WTC11 (cell line): Measurements from ENCODE around the gene FBN2. TPM values are rescaled to one million over a fixed set of nuclear protein-coding genes. Genes with fewer than 3 reads are reported as not detected.

Experiments used
- ATAC-seq: fragments of 200-7000 bp; cut with Tn5 transposase; 2 replicates; pipeline ENCODE4 v1.10.0; 2021; ENCODE audit warnings: mild to moderate bottlenecking, moderate library complexity
- CTCF ChIA-PET: fragments of 300-600 bp; sonication (Branson Sonifier 250); formaldehyde crosslinking; loops from one replicate; lab custom pipeline; 2021; ENCODE audit warnings: antibody characterized with exemption; lab: Charles Lee
- POLR2A ChIA-PET: fragments of 350-600 bp; sonication (Branson Sonifier 250); formaldehyde crosslinking; loops from one replicate; lab custom pipeline; 2021; ENCODE audit warnings: antibody characterized with exemption; lab: Charles Lee
- DNase-seq: peaks from one replicate; pipeline ENCODE4 v3.0.0; 2021; ENCODE audit warnings: low spot score
- H3K27ac Mint-ChIP-seq: 2 replicates; pipeline ENCODE4 v1.8.0; 2021; ENCODE audit warnings: mixed read lengths
- H3K27me3 Mint-ChIP-seq: 2 replicates; pipeline ENCODE4 v1.8.0; 2021; ENCODE audit warnings: low read depth, mild to moderate bottlenecking, moderate library complexity, mixed read lengths
- H3K36me3 Mint-ChIP-seq: 2 replicates; pipeline ENCODE4 v1.8.0; 2021; ENCODE audit warnings: mixed read lengths
- H3K4me1 Mint-ChIP-seq: 2 replicates; pipeline ENCODE4 v1.8.0; 2022; ENCODE audit warnings: mixed read lengths
- H3K4me3 Mint-ChIP-seq: 2 replicates; pipeline ENCODE4 v1.8.0; 2021; ENCODE audit warnings: mild to moderate bottlenecking, moderate library complexity, mixed read lengths
- H3K9me3 Mint-ChIP-seq: 2 replicates; pipeline ENCODE4 v1.8.0; 2021; ENCODE audit warnings: mixed read lengths
- CDX4 ChIP-seq: fragments of 250-450 bp; sonication (Bioruptor Pico); IDR thresholded peaks from 2 replicates; pipeline ENCODE4 v1.9.0; 2021; ENCODE audit warnings: moderate library complexity, mild to moderate bottlenecking, inconsistent platforms, borderline replicate concordance
- CREM ChIP-seq: sonication (generic); formaldehyde crosslinking; IDR thresholded peaks from 2 replicates; pipeline ENCODE4 v1.8.1; 2022; ENCODE audit warnings: mild to moderate bottlenecking, missing genetic modification reagents, moderate library complexity
- E2F4 ChIP-seq: sonication (generic); formaldehyde crosslinking; IDR thresholded peaks from 2 replicates; pipeline ENCODE4 v1.8.1; 2022; ENCODE audit warnings: low read depth, mild to moderate bottlenecking, moderate library complexity, missing genetic modification reagents, borderline replicate concordance
- ELF4 ChIP-seq: sonication (generic); formaldehyde crosslinking; IDR thresholded peaks from 2 replicates; pipeline ENCODE4 v1.8.1; 2022; ENCODE audit warnings: low read depth, mild to moderate bottlenecking, moderate library complexity, missing genetic modification reagents
- FOXK1 ChIP-seq: sonication (generic); formaldehyde crosslinking; IDR thresholded peaks from 2 replicates; pipeline ENCODE4 v1.8.0; 2022; ENCODE audit warnings: mild to moderate bottlenecking, moderate library complexity, missing genetic modification reagents
- FOXP1 ChIP-seq: sonication (generic); formaldehyde crosslinking; IDR thresholded peaks from 2 replicates; pipeline ENCODE4 v1.8.0; 2022; ENCODE audit warnings: missing genetic modification reagents, mild to moderate bottlenecking, moderate library complexity, borderline replicate concordance
- GABPB1 ChIP-seq: sonication (generic); formaldehyde crosslinking; IDR thresholded peaks from 2 replicates; pipeline ENCODE4 v1.8.1; 2023; ENCODE audit warnings: mild to moderate bottlenecking, missing genetic modification reagents
- GRHL2 ChIP-seq: fragments of 250-450 bp; sonication (Bioruptor Pico); IDR thresholded peaks from 2 replicates; pipeline ENCODE4 v1.8.0; 2022; ENCODE audit warnings: mild to moderate bottlenecking, moderate library complexity; ENCODE audit not compliant: insufficient replicate concordance, severe bottlenecking
- GTF2I ChIP-seq: fragments of 250-450 bp; sonication (Bioruptor Pico); conservative IDR thresholded peaks from 2 replicates; pipeline ENCODE4 v1.4.0; 2021; ENCODE audit warnings: mild to moderate bottlenecking
- HMGA2 ChIP-seq: fragments of 250-450 bp; sonication (Bioruptor Pico); IDR thresholded peaks from 2 replicates; pipeline ENCODE4 v1.4.0; 2021; ENCODE audit warnings: mild to moderate bottlenecking, moderate library complexity
- HMGXB4 ChIP-seq: sonication (generic); formaldehyde crosslinking; IDR thresholded peaks from 2 replicates; pipeline ENCODE4 v1.8.1; 2023; ENCODE audit warnings: mild to moderate bottlenecking, moderate library complexity, missing genetic modification reagents
- NFATC4 ChIP-seq: fragments of 250-450 bp; sonication (Bioruptor Pico); IDR thresholded peaks from 2 replicates; pipeline ENCODE4 v1.9.0; 2021; ENCODE audit warnings: mild to moderate bottlenecking
- NFE2L1 ChIP-seq: sonication (generic); formaldehyde crosslinking; IDR thresholded peaks from 2 replicates; pipeline ENCODE4 v1.8.1; 2023; ENCODE audit warnings: missing genetic modification reagents
- OVOL2 ChIP-seq: fragments of 250-450 bp; sonication (Bioruptor Pico); IDR thresholded peaks from 2 replicates; pipeline ENCODE4 v1.9.0; 2021; ENCODE audit warnings: mild to moderate bottlenecking, borderline replicate concordance
- PRDM15 ChIP-seq: sonication (generic); formaldehyde crosslinking; IDR thresholded peaks from 2 replicates; pipeline ENCODE4 v1.8.0; 2022; ENCODE audit warnings: missing genetic modification reagents
- SOX15 ChIP-seq: fragments of 250-450 bp; sonication (Bioruptor Pico); IDR thresholded peaks from 2 replicates; pipeline ENCODE4 v1.9.0; 2021; ENCODE audit warnings: mild to moderate bottlenecking
- TCF7 ChIP-seq: sonication (generic); formaldehyde crosslinking; IDR thresholded peaks from 2 replicates; pipeline ENCODE4 v1.8.0; 2022; ENCODE audit warnings: mild to moderate bottlenecking, low read depth, missing genetic modification reagents, moderate library complexity
- TEAD1 ChIP-seq: sonication (generic); formaldehyde crosslinking; IDR thresholded peaks from 2 replicates; pipeline ENCODE4 v1.8.0; 2022; ENCODE audit warnings: mild to moderate bottlenecking, missing genetic modification reagents
- ZBTB21 ChIP-seq: sonication (generic); formaldehyde crosslinking; IDR thresholded peaks from 2 replicates; pipeline ENCODE4 v1.8.1; 2023; ENCODE audit warnings: mild to moderate bottlenecking, missing genetic modification reagents, borderline replicate concordance
- ZBTB43 ChIP-seq: sonication (generic); formaldehyde crosslinking; IDR thresholded peaks from 2 replicates; pipeline ENCODE4 v1.8.1; 2023; ENCODE audit warnings: mild to moderate bottlenecking, missing genetic modification reagents
- ZMAT4 ChIP-seq: fragments of 250-450 bp; sonication (Bioruptor Pico); IDR thresholded peaks from 2 replicates; pipeline ENCODE4 v1.9.0; 2021; ENCODE audit warnings: mild to moderate bottlenecking
- ZNF232 ChIP-seq: sonication (generic); formaldehyde crosslinking; IDR thresholded peaks from 2 replicates; pipeline ENCODE4 v1.8.0; 2022; ENCODE audit warnings: mild to moderate bottlenecking, missing genetic modification reagents
- ZNF396 ChIP-seq: fragments of 250-450 bp; sonication (Bioruptor Pico); IDR thresholded peaks from 2 replicates; pipeline ENCODE4 v1.8.0; 2021; ENCODE audit warnings: mild to moderate bottlenecking, moderate library complexity, borderline replicate concordance
- ZNF425 ChIP-seq: fragments of 250-450 bp; sonication (Bioruptor Pico); conservative IDR thresholded peaks from 2 replicates; pipeline ENCODE4 v1.9.0; 2021; ENCODE audit warnings: mild to moderate bottlenecking
- ZSCAN18 ChIP-seq: fragments of 250-450 bp; sonication (Bioruptor Pico); IDR thresholded peaks from 2 replicates; pipeline ENCODE4 v2.1.2; 2022; ENCODE audit warnings: mild to moderate bottlenecking, moderate library complexity
- total RNA-seq: library from RNA; stranded (reverse); gene quantifications from 3 replicates; pipeline ENCODE4 v1.2.3, GENCODE V29; 2021

The FBN2 gene
- total RNA-seq, 1 experiment from 2014 or later, result 56.7 TPM

GRCh38 chr5:128284236-128284635 is 253.8 kb downstream of the FBN2 start:
- no peak overlapping the region for H3K27ac Mint-ChIP-seq
- peaks cover 13% of the 10 kb centered on the region for H3K36me3 Mint-ChIP-seq
- H3K4me1 Mint-ChIP-seq, result no peaks in the 10 kb centered on the region
- CTCF ChIA-PET, result no interaction called here
- no peak overlapping the region for H3K4me3 Mint-ChIP-seq
- no peaks in the 10 kb centered on the region for H3K9me3 Mint-ChIP-seq
- ATAC-seq, result no peak
- no peak for TF ChIP-seq FOXK1 (CRISPR knock-in tag)
- TF ChIP-seq GTF2I, result no peak
- TF ChIP-seq E2F4, result no peak
- no peak for TF ChIP-seq ELF4
- no peak for TF ChIP-seq ZBTB21 (CRISPR knock-in tag)
- TF ChIP-seq OVOL2 (CRISPR knock-in tag), result no peak
- no peak for TF ChIP-seq NFE2L1
- no peak for TF ChIP-seq GRHL2 (CRISPR knock-in tag)
- TF ChIP-seq NFATC4 (CRISPR knock-in tag), result no peak
- no peak for TF ChIP-seq SOX15 (CRISPR knock-in tag)
- no peak for TF ChIP-seq PRDM15 (CRISPR knock-in tag)
- no peak for TF ChIP-seq GABPB1 (CRISPR knock-in tag)
- no peak for TF ChIP-seq HMGA2 (CRISPR knock-in tag)
- TF ChIP-seq ZSCAN18, result no peak
- TF ChIP-seq ZMAT4, result no peak
- no peaks in the 10 kb centered on the region for H3K27me3 Mint-ChIP-seq
- POLR2A ChIA-PET, result no interaction called here
- no peak for DNase-seq

GRCh38 chr5:128279345-128279744 is 258.7 kb downstream of the FBN2 start:
- CTCF ChIA-PET, result no interaction called here
- DNase-seq (no peak), ATAC-seq (no peak)
- H3K4me1 Mint-ChIP-seq, result no peaks in the 10 kb centered on the region
- no peak overlapping the region for H3K4me3 Mint-ChIP-seq
- POLR2A ChIA-PET, result no interaction called here
- no peaks in the 10 kb centered on the region for H3K27me3 Mint-ChIP-seq
- H3K27ac Mint-ChIP-seq, result no peak overlapping the region
- no peaks in the 10 kb centered on the region for H3K9me3 Mint-ChIP-seq
- H3K36me3 Mint-ChIP-seq, result peaks cover 3% of the 10 kb centered on the region; the same call in 1 of the 2 replicates
- TF ChIP-seq FOXP1 (CRISPR knock-in tag) (no peak), CREM (CRISPR knock-in tag) (no peak), CDX4 (no peak), TEAD1 (CRISPR knock-in tag) (no peak), ZNF425 (CRISPR knock-in tag) (no peak), FOXK1 (CRISPR knock-in tag) (no peak), TCF7 (no peak), ZBTB21 (CRISPR knock-in tag) (no peak), ZBTB43 (CRISPR knock-in tag) (no peak), ZNF232 (CRISPR knock-in tag) (no peak), ZNF396 (CRISPR knock-in tag) (no peak), HMGXB4 (CRISPR knock-in tag) (no peak)
